Measurements from ENCODE around the gene SLC25A42. TPM values are rescaled to one million over a fixed set of nuclear protein-coding genes. Genes with fewer than 3 reads are reported as not detected.

Gene SLC25A42
- total and polyA plus RNA-seq, 10 donors, result 9.7 to 25.3 (median 16.6) TPM

DNA sequence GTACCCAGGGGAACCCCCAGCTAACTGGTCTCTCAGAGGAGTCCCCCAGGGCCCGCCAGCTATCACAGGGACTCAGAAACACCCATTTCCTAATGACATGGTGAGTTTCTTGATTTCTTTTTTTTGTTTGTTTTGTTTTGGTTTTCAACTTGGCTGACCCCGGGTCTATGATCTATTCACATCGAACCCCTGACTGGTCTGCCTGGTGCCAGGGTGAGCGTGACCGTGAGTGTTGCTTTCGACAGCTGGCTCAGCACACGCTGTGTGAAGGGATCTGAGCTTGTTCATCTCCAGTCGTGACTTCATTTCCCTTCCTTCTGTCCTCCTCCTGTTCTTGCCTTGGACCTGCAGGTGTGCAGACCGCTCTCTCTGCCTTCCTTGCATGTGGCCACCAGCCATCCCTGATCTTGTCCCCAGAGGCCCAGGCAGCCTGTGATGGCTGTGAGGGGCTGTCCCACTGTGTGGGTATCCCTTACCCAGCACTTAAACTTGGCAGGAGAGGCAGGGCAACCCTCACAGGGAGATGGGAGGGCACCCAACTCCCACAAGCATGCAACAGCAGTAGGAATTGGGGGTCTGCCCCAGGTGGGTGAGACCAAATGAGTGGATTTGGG, 48.3 kb downstream of the SLC25A42 start:
- WGBS, 5 donors, result 70 to 81% (median 79%) methylated on average over 9 of the region's 9 CpGs
- intact Hi-C loops (cut with DNase I; ENCODE audit: low total_unique reads), result no loop called here
- Histone ChIP-seq H3K27ac (no peak overlapping the region), H3K4me3 (no peak overlapping the region), H3K4me1 (peaks cover 0 to 20% (median 11%) of the 10 kb centered on the region in 6 donors), H3K36me3 (peaks cover 0 to 19% (median 5%) of the 10 kb centered on the region in 6 donors), H3K9me3 (no peaks in the 10 kb centered on the region), H3K27me3 (replicated peaks in 1 of 7) (peaks cover 0 to 11% (median 0%) of the 10 kb centered on the region in 7 donors)
- no peak for DNase-seq
- no peak for TF ChIP-seq POLR2AphosphoS5 (IDR thresholded peaks at IDR 0.05)
- TF ChIP-seq POLR2A (IDR thresholded peaks at IDR 0.05), result no peak
- TF ChIP-seq, protein P1, sequence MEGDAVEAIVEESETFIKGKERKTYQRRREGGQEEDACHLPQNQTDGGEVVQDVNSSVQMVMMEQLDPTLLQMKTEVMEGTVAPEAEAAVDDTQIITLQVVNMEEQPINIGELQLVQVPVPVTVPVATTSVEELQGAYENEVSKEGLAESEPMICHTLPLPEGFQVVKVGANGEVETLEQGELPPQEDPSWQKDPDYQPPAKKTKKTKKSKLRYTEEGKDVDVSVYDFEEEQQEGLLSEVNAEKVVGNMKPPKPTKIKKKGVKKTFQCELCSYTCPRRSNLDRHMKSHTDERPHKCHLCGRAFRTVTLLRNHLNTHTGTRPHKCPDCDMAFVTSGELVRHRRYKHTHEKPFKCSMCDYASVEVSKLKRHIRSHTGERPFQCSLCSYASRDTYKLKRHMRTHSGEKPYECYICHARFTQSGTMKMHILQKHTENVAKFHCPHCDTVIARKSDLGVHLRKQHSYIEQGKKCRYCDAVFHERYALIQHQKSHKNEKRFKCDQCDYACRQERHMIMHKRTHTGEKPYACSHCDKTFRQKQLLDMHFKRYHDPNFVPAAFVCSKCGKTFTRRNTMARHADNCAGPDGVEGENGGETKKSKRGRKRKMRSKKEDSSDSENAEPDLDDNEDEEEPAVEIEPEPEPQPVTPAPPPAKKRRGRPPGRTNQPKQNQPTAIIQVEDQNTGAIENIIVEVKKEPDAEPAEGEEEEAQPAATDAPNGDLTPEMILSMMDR (IDR thresholded peaks at IDR 0.05 in 8 of 11, conservative IDR thresholded peaks at IDR 0.05 in 3 of 11), result no peak

DNA sequence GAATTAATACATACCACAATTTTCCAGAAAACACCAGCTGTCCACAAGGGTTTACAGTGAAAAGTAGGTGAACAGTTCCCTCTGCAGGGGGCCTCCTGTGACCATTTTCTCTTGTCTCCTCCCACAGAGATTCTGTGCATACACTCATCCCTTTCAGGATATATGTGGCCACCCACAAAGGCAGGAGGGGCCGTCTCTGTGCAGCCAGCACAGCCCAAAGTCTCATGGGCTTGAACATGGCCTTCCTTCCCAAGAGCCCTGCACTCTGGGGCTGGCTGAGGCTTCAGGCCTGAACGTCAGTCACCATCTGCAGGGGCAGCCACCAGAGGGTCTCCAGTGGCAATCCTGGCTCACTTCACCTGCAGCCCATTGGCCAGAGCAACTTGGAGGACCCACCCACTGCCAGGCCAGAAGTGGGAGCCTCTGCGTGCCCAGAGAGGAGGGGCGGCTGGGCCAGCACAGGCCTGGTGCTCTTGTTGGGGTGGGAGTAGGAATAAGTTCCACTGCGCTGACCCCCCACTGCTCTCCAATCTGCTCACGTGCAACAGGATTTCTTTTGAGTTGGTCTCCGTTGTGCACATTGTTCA, 49.3 kb downstream of the SLC25A42 start:
- no peak overlapping the region for H3K27ac ChIP-seq
- peaks cover 0 to 11% (median 0%) of the 10 kb centered on the region in 7 donors for H3K27me3 ChIP-seq (replicated peaks in 1 of 7)
- no peak overlapping the region for H3K4me3 ChIP-seq
- peaks cover 0 to 8% (median under 1%) of the 10 kb centered on the region in 6 donors for H3K36me3 ChIP-seq
- WGBS, 5 donors, result 48 to 60% (median 55%) methylated on average over 7 of the region's 7 CpGs
- DNase-seq, result no peak
- intact Hi-C loops (cut with DNase I; ENCODE audit: low total_unique reads), result no loop called here
- peaks cover 0 to 20% (median 11%) of the 10 kb centered on the region in 6 donors for H3K4me1 ChIP-seq
- no peaks in the 10 kb centered on the region for H3K9me3 ChIP-seq
- peak in 2 of 3 donors; percentile 17 to 52 for TF ChIP-seq POLR2AphosphoS5 (IDR thresholded peaks at IDR 0.05)
- TF ChIP-seq POLR2A (IDR thresholded peaks at IDR 0.05), result no peak

DNA sequence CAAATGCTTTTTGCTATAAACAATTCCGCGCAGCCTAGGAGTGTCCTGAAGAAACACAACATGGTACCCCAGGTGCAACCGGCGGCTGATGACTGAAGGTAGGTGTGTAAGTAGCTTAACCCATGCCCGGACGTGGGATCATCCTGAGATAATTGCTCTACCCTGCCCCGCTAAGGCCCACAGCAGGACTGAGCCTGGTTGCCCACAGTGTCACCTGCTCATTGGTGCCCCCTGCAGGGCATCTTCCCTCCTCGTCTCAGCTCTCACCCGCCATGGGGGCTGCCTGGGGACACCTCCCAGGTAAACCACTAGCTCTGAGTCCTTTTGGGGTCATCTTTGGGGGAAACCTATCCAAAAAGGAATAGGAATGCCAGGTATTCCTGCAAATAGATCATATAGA, 52.2 kb downstream of the SLC25A42 start:
- 72 to 83% (median 77%) methylated on average over 9 of the region's 9 CpGs for WGBS, 5 donors
- no peak for DNase-seq

GRCh38 chr19:19119325-19120237, 55.8 kb downstream of the SLC25A42 start:
- peaks cover 0 to 52% (median 20%) of the 10 kb centered on the region in 6 donors for H3K36me3 ChIP-seq
- no peak for DNase-seq
- no peaks in the 10 kb centered on the region for H3K4me1 ChIP-seq
- no peak overlapping the region for H3K4me3 ChIP-seq
- WGBS, 5 donors, result 89 to 97% (median 95%) methylated on average over 30 to 39 of the region's 39 CpGs
- peaks cover 0 to 15% (median 11%) of the 10 kb centered on the region in 8 donors for H3K9me3 ChIP-seq
- no peak overlapping the region for H3K27ac ChIP-seq
- intact Hi-C loops (cut with DNase I; ENCODE audit: low total_unique reads), result no loop called here
- H3K27me3 ChIP-seq (replicated peaks in 1 of 7), result no peaks in the 10 kb centered on the region
- TF ChIP-seq, protein P1 (IDR thresholded peaks at IDR 0.05 in 8 of 11, conservative IDR thresholded peaks at IDR 0.05 in 3 of 11), result no peak
- TF ChIP-seq POLR2AphosphoS5 (IDR thresholded peaks at IDR 0.05) (no peak), POLR2A (IDR thresholded peaks at IDR 0.05) (no peak)

More for the DNA sequence above, 52.2 kb downstream of the SLC25A42 start:
- TF ChIP-seq POLR2AphosphoS5 (IDR thresholded peaks at IDR 0.05) (no peak), POLR2A (IDR thresholded peaks at IDR 0.05) (no peak)
- TF ChIP-seq, protein P1 (IDR thresholded peaks at IDR 0.05 in 8 of 11, conservative IDR thresholded peaks at IDR 0.05 in 3 of 11), result peak in 9 of 11 experiments; percentile 33 to 68 (median 53)
- Histone ChIP-seq H3K4me1 (peaks cover 0 to 6% (median under 1%) of the 10 kb centered on the region in 6 donors), H3K27me3 (replicated peaks in 1 of 7) (peaks cover 0 to 2% (median 0%) of the 10 kb centered on the region in 7 donors), H3K27ac (no peak overlapping the region), H3K4me3 (no peak overlapping the region), H3K36me3 (peaks cover 0 to 22% (median 7%) of the 10 kb centered on the region in 6 donors), H3K9me3 (no peaks in the 10 kb centered on the region)
- intact Hi-C loops (cut with DNase I; ENCODE audit: low total_unique reads), result no loop called here
